GM23248 (cell line): Measurements from ENCODE around the gene TDRD15.

Experiments used
- EZH2 ChIP-seq: fragments of 200-600 bp; sonication (generic); IDR thresholded peaks from 2 replicates; pipeline ENCODE4 v1.6.1; 2018; ENCODE audit warnings: antibody characterized with exemption, mild to moderate bottlenecking; ENCODE audit not compliant: insufficient read depth, poor library complexity, severe bottlenecking
- EZH2phosphoT487 ChIP-seq: fragments of 200-600 bp; sonication (generic); IDR thresholded peaks from 2 replicates; pipeline ENCODE4 v1.6.1; 2018; ENCODE audit warnings: antibody characterized with exemption, moderate library complexity, mild to moderate bottlenecking, low read depth; ENCODE audit not compliant: insufficient read depth

DNA sequence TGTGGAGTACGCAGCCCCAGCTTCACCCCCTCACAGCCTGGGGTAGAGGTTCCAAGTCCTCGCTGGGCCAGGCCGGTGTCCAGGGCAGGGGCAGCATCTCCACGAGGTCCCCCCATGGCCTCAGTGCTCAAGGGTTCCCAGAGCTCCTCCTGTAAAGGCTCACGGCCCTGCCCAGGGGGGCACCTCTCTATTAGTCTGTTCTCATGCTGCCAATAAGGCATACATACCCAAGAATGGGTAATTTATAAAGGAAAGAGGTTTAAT is 38.8 kb downstream of the TDRD15 start:
- TF ChIP-seq EZH2 (no peak), EZH2phosphoT487 (no peak)
